ENCODE measurements around the gene LLPH.

- TF ChIP-seq CTCF (IDR thresholded peaks at IDR 0.05) (no peak), POLR2A (IDR thresholded peaks at IDR 0.05) (no peak)
These were observed 21.5 kb downstream of the LLPH start for GRCh38 chr12:66109056-66109455.
